T-helper 1 cell treated with Interleukin-12 subunit alpha and Interleukin-12 subunit beta and Interleukin-4 antibody, amounts not matched to agents 30 μg/mL and 1 μg/mL, for 36 hours (primary cell): Measurements from ENCODE around the gene ARNT2.
"Not testable (repeated sequence)": the region's sequence is repeated elsewhere in the genome, so short reads cannot be mapped to it uniquely, and the experiment has no call there.

Experiments used
- H3K27ac Mint-ChIP-seq: one replicate; pipeline ENCODE4 v1.8.0; 2021; ENCODE audit warnings: mild to moderate bottlenecking, mixed read lengths
- H3K27me3 Mint-ChIP-seq: one replicate; pipeline ENCODE4 v1.8.0; 2021; ENCODE audit warnings: low read depth, mixed read lengths
- H3K36me3 Mint-ChIP-seq: one replicate; pipeline ENCODE4 v1.8.0; 2021; ENCODE audit warnings: low read depth, mixed read lengths
- H3K4me1 Mint-ChIP-seq: one replicate; pipeline ENCODE4 v1.8.0; 2021; ENCODE audit warnings: low read depth, mixed read lengths
- H3K4me3 Mint-ChIP-seq: one replicate; pipeline ENCODE4 v1.8.0; 2021; ENCODE audit warnings: mild to moderate bottlenecking, moderate library complexity, mixed read lengths
- H3K9me3 Mint-ChIP-seq: one replicate; pipeline ENCODE4 v1.8.0; 2021; ENCODE audit warnings: mixed read lengths

Gene ARNT2

GRCh38 chr15:80638553-80639167, 234.5 kb downstream of the ARNT2 start:
- Mint-ChIP-seq H3K4me3 (no peak overlapping the region), H3K4me1 (no peaks in the 10 kb centered on the region), H3K27me3 (peaks cover 3% of the 10 kb centered on the region), H3K27ac (no peak overlapping the region), H3K9me3 (no peaks in the 10 kb centered on the region), H3K36me3 (no peaks in the 10 kb centered on the region)

GRCh38 chr15:80639168-80639555, 235.0 kb downstream of the ARNT2 start:
- Mint-ChIP-seq H3K36me3 (no peaks in the 10 kb centered on the region), H3K4me3 (no peak overlapping the region), H3K9me3 (no peaks in the 10 kb centered on the region), H3K27me3 (peaks cover 3% of the 10 kb centered on the region), H3K27ac (no peak overlapping the region), H3K4me1 (no peaks in the 10 kb centered on the region)

- H3K27me3 Mint-ChIP-seq: no peaks in the 10 kb centered on the region
- H3K27ac Mint-ChIP-seq: no peak overlapping the region
- H3K9me3 Mint-ChIP-seq: no peaks in the 10 kb centered on the region
- H3K4me3 Mint-ChIP-seq: no peak overlapping the region
- no peaks in the 10 kb centered on the region for H3K36me3 Mint-ChIP-seq
- peaks cover 4% of the 10 kb centered on the region for H3K4me1 Mint-ChIP-seq
Measured at GRCh38 chr15:80640531-80641121, 236.4 kb downstream of the ARNT2 start.

- H3K36me3 Mint-ChIP-seq: no peaks in the 10 kb centered on the region
- H3K4me3 Mint-ChIP-seq: no peak overlapping the region
- peaks cover under 1% of the 10 kb centered on the region for H3K9me3 Mint-ChIP-seq
- no peaks in the 10 kb centered on the region for H3K27me3 Mint-ChIP-seq
- H3K27ac Mint-ChIP-seq: no peak overlapping the region
- H3K4me1 Mint-ChIP-seq: peaks cover 6% of the 10 kb centered on the region
Measured at GRCh38 chr15:80641384-80641783, 237.2 kb downstream of the ARNT2 start.

- Mint-ChIP-seq H3K9me3 (peaks cover 4% of the 10 kb centered on the region), H3K36me3 (no peaks in the 10 kb centered on the region), H3K27ac (no peak overlapping the region), H3K4me1 (peaks cover 6% of the 10 kb centered on the region), H3K4me3 (no peak overlapping the region), H3K27me3 (no peaks in the 10 kb centered on the region)
Measured at GRCh38 chr15:80643431-80643951, 239.3 kb downstream of the ARNT2 start.

GRCh38 chr15:80645494-80646065, 241.4 kb downstream of the ARNT2 start:
- Mint-ChIP-seq H3K27ac (no peak overlapping the region), H3K4me3 (no peak overlapping the region), H3K27me3 (no peaks in the 10 kb centered on the region), H3K4me1 (peaks cover 6% of the 10 kb centered on the region), H3K9me3 (peaks cover 4% of the 10 kb centered on the region), H3K36me3 (no peaks in the 10 kb centered on the region)

- not testable (repeated sequence) for H3K27ac Mint-ChIP-seq, H3K9me3 Mint-ChIP-seq, H3K4me1 Mint-ChIP-seq, H3K27me3 Mint-ChIP-seq, H3K36me3 Mint-ChIP-seq, H3K4me3 Mint-ChIP-seq
Measured at GRCh38 chr15:80647424-80647823, 243.2 kb downstream of the ARNT2 start.
